Pulmonary artery endothelial cell (primary cell): ENCODE results near the gene PDCL3. TPM values are rescaled to one million over a fixed set of nuclear protein-coding genes. Genes with fewer than 3 reads are reported as not detected.

Source experiments
- DNase-seq: peaks from one replicate; pipeline ENCODE4 v3.0.0-alpha.2; 2011; ENCODE audit warnings: low read depth, low spot score
- total RNA-seq: library from RNA; depleted of rRNA; stranded (reverse); fragments of >200 nt; gene quantifications from 2 replicates; pipeline ENCODE4 v1.2.3, GENCODE V29; 2014

PDCL3 gene
- total RNA-seq, result 18.9 and 28.0 TPM in 2 replicates

- peak; percentile 98 for DNase-seq
Measured at GRCh38 chr2:100562613-100563406, at the start of gene PDCL3. Gene PDCL3, plus strand, starts transcription at chr2:100562993. Its CDS starts 75 bp downstream, at chr2:100563068.

DNA sequence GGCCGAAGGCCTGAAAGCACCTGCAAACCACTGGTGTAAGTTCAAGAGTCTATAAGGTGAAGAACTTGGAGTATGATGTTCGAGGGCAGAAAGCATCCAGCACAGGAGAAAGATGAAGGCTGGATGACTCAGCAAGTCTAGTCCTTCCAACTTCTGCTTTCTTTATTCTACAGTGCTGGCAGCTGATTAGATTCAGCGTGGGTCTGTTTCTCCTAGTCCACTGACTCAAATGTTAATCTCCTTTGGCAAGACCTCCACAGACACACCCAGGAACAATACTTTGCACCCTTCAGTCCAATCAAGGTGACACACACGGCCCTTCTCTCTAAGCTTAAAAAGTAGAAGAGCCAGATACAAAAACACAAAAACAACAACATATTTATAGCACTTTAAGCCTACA is 49.1 kb upstream of the PDCL3 start:
- DNase-seq, result no peak

DNA sequence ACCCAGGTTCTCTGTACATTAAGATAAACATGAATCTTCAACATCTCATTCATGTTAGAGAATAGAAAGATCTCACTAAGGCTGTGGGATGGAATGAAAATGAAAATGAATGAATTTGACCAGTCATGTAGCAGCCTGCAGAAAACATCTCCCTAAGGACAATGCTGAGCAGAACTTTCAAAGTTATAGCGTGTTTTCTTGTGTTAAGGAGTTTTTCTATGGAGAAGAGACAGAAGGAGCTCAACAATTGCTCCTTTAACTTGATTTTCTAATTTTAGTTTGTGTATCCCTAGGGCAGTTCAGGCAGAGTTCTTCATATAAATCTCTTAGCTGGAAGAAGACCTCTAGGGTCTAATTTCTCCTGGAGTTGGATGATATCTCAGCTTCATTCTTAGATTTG is 45.2 kb upstream of the PDCL3 start:
- no peak for DNase-seq

DNA sequence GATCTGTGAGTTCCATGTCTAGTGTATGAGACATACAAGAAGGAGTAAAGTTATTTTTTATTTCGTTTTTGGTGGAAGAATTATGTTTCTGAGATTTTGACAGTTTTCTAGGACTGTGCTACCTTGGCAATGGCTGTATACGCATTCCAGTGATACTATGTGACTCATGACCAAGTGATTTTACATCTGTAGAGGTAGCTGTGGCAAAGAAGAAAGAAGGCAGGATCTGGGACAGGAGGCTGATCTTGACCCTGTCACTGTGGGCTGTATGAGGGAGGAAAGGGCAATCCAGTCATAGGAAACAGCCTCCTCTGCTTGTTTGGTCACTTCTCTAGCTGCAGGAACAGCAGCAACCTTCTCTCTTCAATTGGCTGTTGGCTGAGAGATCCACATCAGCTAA is 44.0 kb upstream of the PDCL3 start:
- DNase-seq, result no peak

DNA sequence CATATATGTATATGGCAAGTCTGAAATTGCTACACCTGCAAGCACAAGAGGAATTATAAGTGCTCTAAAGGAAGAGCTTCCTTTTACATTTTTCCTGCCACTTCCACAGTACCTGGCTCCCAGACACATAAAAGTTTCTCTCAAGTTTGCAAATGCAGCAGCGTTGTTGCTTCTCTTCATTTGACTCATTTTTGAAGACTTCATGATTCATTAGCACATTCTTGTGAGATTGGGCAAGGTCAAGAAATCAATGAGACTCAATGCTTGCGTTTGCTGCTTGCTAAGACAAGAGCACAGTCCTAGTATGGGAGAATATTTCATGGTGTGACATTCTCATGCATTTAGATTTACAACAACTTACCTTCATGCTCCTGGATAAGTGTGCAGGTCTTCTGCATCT is 42.6 kb upstream of the PDCL3 start:
- no peak for DNase-seq

DNA sequence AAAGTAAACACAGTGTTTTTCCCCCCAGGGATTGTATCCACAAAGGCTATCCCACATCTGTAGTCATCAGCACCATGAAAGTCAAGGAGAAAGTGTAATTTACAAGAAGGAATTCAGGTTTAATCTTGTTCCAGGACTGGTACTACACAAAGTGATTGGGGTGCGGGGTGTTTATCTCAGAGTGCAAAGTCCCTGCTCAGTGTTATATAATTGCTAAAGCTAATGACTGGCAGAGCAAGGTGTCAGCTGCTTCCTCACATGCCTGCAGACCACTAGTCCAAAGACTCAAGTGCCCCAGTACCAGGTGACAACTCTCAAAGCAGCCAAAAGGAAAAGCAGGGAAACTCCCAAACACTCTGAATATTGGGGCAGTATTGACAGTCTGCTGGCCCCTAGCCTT is 40.4 kb upstream of the PDCL3 start:
- no peak for DNase-seq

GRCh38 chr2:100524331-100524730 is 38.5 kb upstream of the PDCL3 start:
- DNase-seq, result no peak

GRCh38 chr2:100526868-100527267 is 35.9 kb upstream of the PDCL3 start:
- DNase-seq, result no peak

GRCh38 chr2:100527440-100528015 is 35.3 kb upstream of the PDCL3 start:
- no peak for DNase-seq

- no peak for DNase-seq
Measured at GRCh38 chr2:100529176-100529575, 33.6 kb upstream of the PDCL3 start.

DNA sequence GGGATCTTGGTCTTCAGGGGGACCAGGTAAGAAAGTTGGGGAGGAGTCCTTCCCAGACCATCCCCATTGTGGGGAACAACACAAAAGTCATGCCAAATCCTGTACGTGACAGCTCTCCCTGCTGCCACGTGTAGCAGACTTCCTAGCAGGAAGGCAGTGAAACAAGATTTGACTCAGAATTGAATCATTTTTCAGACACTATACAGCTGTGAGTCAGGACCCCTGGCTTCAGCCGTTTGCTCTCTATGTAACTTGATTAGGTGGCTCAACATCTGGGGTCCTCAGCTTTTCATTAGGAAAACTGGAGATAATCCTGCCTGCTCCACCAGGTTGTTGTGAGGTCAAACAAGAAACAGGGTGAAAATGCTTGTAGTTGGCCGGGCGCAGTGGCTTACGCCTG is 32.9 kb upstream of the PDCL3 start:
- DNase-seq, result no peak

DNA sequence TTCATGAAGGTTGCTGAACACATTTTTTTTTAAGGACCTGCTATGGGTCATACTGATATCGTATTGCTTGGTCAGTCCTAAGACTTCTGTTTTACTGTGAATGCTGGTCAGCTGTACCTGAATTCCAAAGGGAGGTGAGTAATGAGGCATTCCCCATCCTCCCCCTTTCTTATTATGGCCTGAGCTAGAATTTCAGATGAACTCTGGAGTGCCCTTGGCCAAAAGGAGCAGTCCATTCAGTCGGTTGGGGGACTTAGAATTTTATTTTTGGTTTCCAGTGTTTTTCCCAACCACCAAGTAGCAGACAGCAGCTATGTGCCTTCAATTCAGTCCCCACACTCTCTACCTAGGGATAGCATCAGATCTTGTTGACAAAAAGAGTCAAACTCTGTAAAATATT is 26.9 kb upstream of the PDCL3 start:
- no peak for DNase-seq

GRCh38 chr2:100537918-100538317 is 24.9 kb upstream of the PDCL3 start:
- DNase-seq, result no peak

DNA sequence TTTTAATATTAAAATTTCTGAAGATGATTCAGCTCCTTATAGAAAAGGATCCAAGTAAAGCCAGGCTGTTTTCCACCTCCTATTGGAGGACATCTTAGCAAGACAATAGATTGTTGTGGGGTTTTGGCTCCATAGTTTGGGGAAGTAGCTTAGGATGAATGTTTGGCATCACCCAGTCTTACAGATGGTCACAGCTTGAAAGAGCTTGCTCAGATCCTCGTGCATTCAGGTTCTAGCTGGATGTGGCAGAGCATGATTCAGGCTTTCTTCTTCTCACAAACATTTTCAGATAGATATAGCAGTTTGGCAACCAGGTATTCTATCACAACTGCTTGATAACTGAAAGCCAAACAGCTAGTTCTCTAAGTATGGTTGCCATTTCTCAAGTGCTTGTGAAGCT is 23.6 kb upstream of the PDCL3 start:
- no peak for DNase-seq

- no peak for DNase-seq
Measured at GRCh38 chr2:100541404-100541803, 21.4 kb upstream of the PDCL3 start.

GRCh38 chr2:100542418-100542817 is 20.4 kb upstream of the PDCL3 start:
- DNase-seq, result no peak

GRCh38 chr2:100544911-100545596 is 17.7 kb upstream of the PDCL3 start:
- no peak for DNase-seq

DNA sequence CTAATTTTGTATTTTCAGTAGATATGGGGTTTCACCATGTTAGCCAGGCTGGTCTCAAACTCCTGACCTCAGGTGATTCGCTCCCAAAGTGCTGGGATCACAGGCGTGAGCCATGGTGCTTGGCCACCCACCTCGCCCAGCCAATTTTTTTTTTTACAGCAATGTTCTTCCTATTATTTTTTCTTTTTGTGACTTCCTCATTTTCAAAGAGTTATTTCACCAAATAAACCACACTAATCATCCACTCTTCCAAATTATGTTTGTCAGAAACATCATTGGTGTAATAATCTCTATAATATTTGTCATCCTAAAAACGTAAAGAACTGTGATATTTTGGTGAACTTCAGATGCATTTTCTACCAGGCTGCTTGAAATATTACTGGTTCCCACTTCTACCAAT is 16.3 kb upstream of the PDCL3 start:
- DNase-seq, result no peak

DNA sequence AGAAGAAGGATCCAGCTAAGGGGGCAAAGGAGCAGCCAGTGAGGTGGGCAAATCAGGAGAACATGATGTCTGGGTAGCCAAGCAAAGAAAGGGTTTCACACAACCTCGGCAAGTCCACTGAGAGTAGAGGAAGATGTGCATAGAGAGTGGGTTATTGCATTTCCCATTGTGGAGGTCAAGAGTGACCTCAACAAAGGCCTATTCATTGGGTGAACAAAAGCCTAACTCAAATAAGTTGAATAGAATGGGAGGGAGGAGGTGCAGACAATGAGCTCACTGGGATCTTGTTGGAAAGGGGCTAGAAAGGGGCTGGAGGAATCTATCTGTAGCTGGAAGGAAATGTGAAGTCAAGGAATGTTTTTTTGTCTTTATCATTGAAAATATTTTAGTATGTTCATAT is 14.0 kb upstream of the PDCL3 start:
- no peak for DNase-seq

DNA sequence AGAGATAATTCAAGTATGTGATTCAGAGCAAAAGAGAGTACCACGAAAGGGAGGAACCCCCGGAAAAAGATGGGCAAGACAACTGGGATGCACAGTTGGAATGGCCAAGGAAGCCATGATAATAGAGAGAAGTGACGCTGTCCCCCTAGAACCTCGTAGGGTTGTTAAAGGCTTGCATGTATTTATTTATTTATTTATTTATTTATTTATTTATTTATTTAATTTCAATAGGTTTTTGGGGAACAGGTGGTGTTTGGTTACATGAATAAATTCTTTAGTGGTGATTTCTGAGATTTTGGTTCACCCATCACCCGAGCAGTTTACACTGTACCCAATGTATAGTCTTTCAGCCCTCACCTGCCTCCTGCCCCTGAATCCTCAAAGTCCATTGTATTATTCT is 11.5 kb upstream of the PDCL3 start:
- no peak for DNase-seq

DNA sequence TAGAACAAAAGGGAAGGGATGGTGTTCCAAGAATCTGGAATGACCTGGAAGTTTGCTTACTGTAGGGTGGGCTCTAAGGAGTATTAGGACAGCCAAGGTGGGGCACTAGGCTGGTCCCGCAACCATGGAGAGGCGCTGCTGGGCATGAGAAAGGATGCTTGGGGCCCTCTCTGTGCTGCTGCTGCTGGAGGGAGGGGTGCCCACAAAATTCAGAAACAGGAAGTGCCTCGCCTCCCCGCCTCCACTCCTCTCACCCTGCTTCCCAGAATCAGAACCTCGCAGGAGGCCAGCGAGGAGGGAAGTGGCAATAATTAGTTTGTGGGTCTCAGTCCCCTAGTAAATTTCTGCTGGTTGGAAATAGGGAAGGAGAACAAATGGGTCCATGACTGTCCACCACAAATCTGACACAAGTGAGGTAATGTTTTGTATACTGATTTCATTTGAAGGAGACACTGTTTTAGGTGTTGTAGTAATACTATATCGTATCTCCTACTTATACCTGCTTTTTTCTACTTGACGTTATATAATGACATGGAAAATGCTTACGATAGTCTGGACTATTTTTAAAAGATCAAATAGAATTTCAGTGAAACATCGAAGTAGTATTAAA is 7.9 kb upstream of the PDCL3 start:
- DNase-seq, result no peak

DNA sequence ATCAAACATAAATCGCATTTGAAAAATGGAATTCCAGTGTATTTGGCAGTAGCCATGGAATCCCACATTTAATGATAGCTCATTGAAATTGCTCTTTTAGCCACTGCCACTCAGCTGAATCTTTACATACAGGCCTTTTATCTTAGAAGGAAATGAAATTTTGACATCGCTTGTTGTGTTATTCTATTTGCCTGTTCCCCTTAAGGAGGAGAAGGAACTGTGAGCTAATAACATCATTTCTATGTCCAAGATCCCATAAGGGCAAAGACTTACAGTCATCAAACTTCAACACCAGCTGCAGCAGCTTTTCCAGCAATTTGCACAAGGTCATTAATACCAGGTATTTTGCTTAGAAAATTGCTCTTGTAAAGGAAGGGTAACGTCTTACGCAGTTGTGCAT is 6.0 kb upstream of the PDCL3 start:
- DNase-seq, result no peak
